Measurements from ENCODE around the gene CD8B2. TPM values are rescaled to one million over a fixed set of nuclear protein-coding genes. Genes with fewer than 3 reads are reported as not detected.

Gene CD8B2
- total and polyA plus RNA-seq, 4 donors = 0.13 TPM; not detected in 3

GRCh38 chr2:106541333-106541732 is 54.2 kb downstream of the CD8B2 start:
- WGBS, 2 donors = 69 to 81% methylated on average over 4 of the region's 4 CpGs
- DNase-seq (no peak), ATAC-seq (ENCODE audit: insufficient read depth, low FRiP score) (no peak)
- Histone ChIP-seq H3K27ac (ENCODE audit: low read depth in 1 of 2, low read length in 1 of 2) (no peak overlapping the region), H3K27me3 (ENCODE audit: control insufficient read depth in 3 of 3, insufficient read depth in 3 of 3, low read length in 2 of 3) (peaks cover 0 to 6% (median 0%) of the 10 kb centered on the region in 3 donors), H3K4me3 (no peak overlapping the region), H3K36me3 (ENCODE audit: control insufficient read depth in 4 of 4, insufficient read depth in 4 of 4, low read length in 4 of 4) (no peaks in the 10 kb centered on the region), H3K9ac (ENCODE audit: insufficient read depth in 1 of 2, low read length in 2 of 2) (no peak overlapping the region), H3K4me1 (ENCODE audit: control insufficient read depth in 5 of 5, insufficient read depth in 5 of 5, low read length in 5 of 5) (peaks cover 0 to 6% (median 6%) of the 10 kb centered on the region in 5 donors), H3K9me3 (ENCODE audit: control insufficient read depth in 4 of 4, insufficient read depth in 3 of 4, low read length in 3 of 4) (peaks cover 0 to 2% (median 0%) of the 10 kb centered on the region in 4 donors)
- TF ChIP-seq CTCF (IDR thresholded peaks at IDR 0.05; ENCODE audit: control extremely low read depth, extremely low read depth) = no peak

GRCh38 chr2:106542746-106543359 is 55.7 kb downstream of the CD8B2 start:
- Histone ChIP-seq H3K27ac (ENCODE audit: low read depth in 1 of 2, low read length in 1 of 2) (no peak overlapping the region), H3K9ac (ENCODE audit: insufficient read depth in 1 of 2, low read length in 2 of 2) (no peak overlapping the region), H3K4me3 (no peak overlapping the region), H3K9me3 (ENCODE audit: control insufficient read depth in 4 of 4, insufficient read depth in 3 of 4, low read length in 3 of 4) (peaks cover 0 to 2% (median 0%) of the 10 kb centered on the region in 4 donors), H3K4me1 (ENCODE audit: control insufficient read depth in 5 of 5, insufficient read depth in 5 of 5, low read length in 5 of 5) (peaks cover 0 to 6% (median 0%) of the 10 kb centered on the region in 5 donors), H3K36me3 (ENCODE audit: control insufficient read depth in 4 of 4, insufficient read depth in 4 of 4, low read length in 4 of 4) (no peaks in the 10 kb centered on the region), H3K27me3 (ENCODE audit: control insufficient read depth in 3 of 3, insufficient read depth in 3 of 3, low read length in 2 of 3) (peaks cover 0 to 6% (median 0%) of the 10 kb centered on the region in 3 donors)
- DNase-seq (peak; percentile 73 to 82 (median 78)), ATAC-seq (ENCODE audit: insufficient read depth, low FRiP score) (peak; percentile 92)
- 10 to 12% methylated on average over 24 of the region's 24 CpGs for WGBS, 2 donors
- peak; percentile 80 for TF ChIP-seq CTCF (IDR thresholded peaks at IDR 0.05; ENCODE audit: control extremely low read depth, extremely low read depth)

GRCh38 chr2:106545007-106545406 is 57.8 kb downstream of the CD8B2 start:
- Histone ChIP-seq H3K36me3 (ENCODE audit: control insufficient read depth in 4 of 4, insufficient read depth in 4 of 4, low read length in 4 of 4) (no peaks in the 10 kb centered on the region), H3K27me3 (ENCODE audit: control insufficient read depth in 3 of 3, insufficient read depth in 3 of 3, low read length in 2 of 3) (peaks cover 0 to 6% (median 0%) of the 10 kb centered on the region in 3 donors), H3K9ac (ENCODE audit: insufficient read depth in 1 of 2, low read length in 2 of 2) (no peak overlapping the region), H3K27ac (ENCODE audit: low read depth in 1 of 2, low read length in 1 of 2) (no peak overlapping the region), H3K9me3 (ENCODE audit: control insufficient read depth in 4 of 4, insufficient read depth in 3 of 4, low read length in 3 of 4) (peaks cover 0 to 2% (median 0%) of the 10 kb centered on the region in 4 donors), H3K4me3 (no peak overlapping the region), H3K4me1 (ENCODE audit: control insufficient read depth in 5 of 5, insufficient read depth in 5 of 5, low read length in 5 of 5) (peaks cover 0 to 6% (median 0%) of the 10 kb centered on the region in 5 donors)
- WGBS, 2 donors = 94 to 95% methylated on average over 10 of the region's 10 CpGs
- DNase-seq = no peak
- no peak for TF ChIP-seq CTCF (IDR thresholded peaks at IDR 0.05; ENCODE audit: control extremely low read depth, extremely low read depth)
- no peak for ATAC-seq (ENCODE audit: insufficient read depth, low FRiP score)
